ENCODE results near the gene CSNK2A3.

DNA sequence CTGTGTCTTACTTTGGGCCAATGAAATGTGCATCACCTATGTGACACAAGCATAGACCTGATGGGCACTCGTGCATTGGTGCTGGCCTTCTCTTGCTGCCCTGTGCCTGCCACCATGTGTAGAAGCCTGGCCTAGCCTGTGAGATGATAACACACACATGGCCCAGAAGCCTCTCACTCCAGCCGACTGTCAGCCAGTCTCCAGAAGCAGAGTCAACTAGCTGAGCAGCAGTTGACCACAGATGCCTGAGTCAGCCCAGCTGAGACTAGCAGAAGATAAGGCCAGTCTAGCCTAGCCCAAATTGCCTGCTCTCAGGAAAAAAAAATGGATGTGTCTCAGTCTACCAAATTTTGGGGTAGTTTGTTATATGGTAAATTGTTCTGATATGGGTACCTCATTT is 46.2 kb downstream of the CSNK2A3 start:
- TF ChIP-seq CTCF (conservative IDR thresholded peaks at IDR 0.05; ENCODE audit: low read depth, low read length) (no peak), EZH2 (IDR thresholded peaks at IDR 0.05; ENCODE audit: low read length, unreplicated experiment) (no peak), EZH2phosphoT487 (IDR thresholded peaks at IDR 0.05; ENCODE audit: borderline replicate concordance, low read length) (no peak)
